MCF 10A (cell line): Measurements from ENCODE around the gene SLAMF9. TPM values are rescaled to one million over a fixed set of nuclear protein-coding genes. Genes with fewer than 3 reads are reported as not detected.

ENCODE experiments used
- BruUV-seq: library from RNA; stranded (reverse); fragments of 400-500 nt; replicated peaks from 2 replicates; lab custom pipeline; 2021; lab: Mats Ljungman, UMichigan
- CTCF ChIA-PET: fragments of 300-600 bp; sonication (Branson Sonifier 250); formaldehyde crosslinking; extraction: SDS; loops from one replicate; lab custom pipeline; 2021; ENCODE audit warnings: antibody characterized with exemption, inconsistent platforms; lab: Yijun Ruan, JAX
- POLR2A ChIA-PET: fragments of 300-600, 350-650 bp; sonication (Branson Sonifier 250); formaldehyde crosslinking; extraction: SDS; loops from one replicate; lab custom pipeline; 2020; ENCODE audit warnings: antibody characterized with exemption, inconsistent platforms; lab: Yijun Ruan, JAX
- DNase-seq: peaks from one replicate; pipeline ENCODE4 v3.0.0-alpha.2; 2018; ENCODE audit not compliant: unreplicated experiment
- H3K27ac Mint-ChIP-seq: one replicate; pipeline ENCODE4 v1.8.0; 2022; ENCODE audit warnings: mild to moderate bottlenecking, low read depth, mixed read lengths; ENCODE audit not compliant: unreplicated experiment
- H3K27me3 Mint-ChIP-seq: one replicate; pipeline ENCODE4 v1.8.0; 2022; ENCODE audit warnings: mixed read lengths; ENCODE audit not compliant: insufficient read depth, unreplicated experiment
- H3K36me3 Mint-ChIP-seq: one replicate; pipeline ENCODE4 v1.8.0; 2022; ENCODE audit warnings: mild to moderate bottlenecking, moderate library complexity, mixed read lengths; ENCODE audit not compliant: insufficient read depth, unreplicated experiment
- H3K4me1 Mint-ChIP-seq: one replicate; pipeline ENCODE4 v1.8.0; 2022; ENCODE audit warnings: mixed read lengths; ENCODE audit not compliant: insufficient read depth, unreplicated experiment
- H3K4me3 Mint-ChIP-seq: one replicate; pipeline ENCODE4 v1.8.0; 2022; ENCODE audit warnings: mild to moderate bottlenecking, moderate library complexity, mixed read lengths; ENCODE audit not compliant: unreplicated experiment
- H3K9me3 Mint-ChIP-seq: one replicate; pipeline ENCODE4 v1.8.0; 2022; ENCODE audit warnings: mixed read lengths; ENCODE audit not compliant: unreplicated experiment
- intact Hi-C: fragments of 100-400 bp; cut with micrococcal nuclease; formaldehyde crosslinking; loops from 2 replicates; pipeline ENCODE4 v1.14.1; 2022
- total RNA-seq: library from RNA; stranded (reverse); gene quantifications from 2 replicates; pipeline ENCODE4 v1.2.3, GENCODE V29; 2022
- TF ChIP-seq, protein P1 (sequence below): fragments of 200-600 bp; IDR thresholded peaks from one replicate; pipeline ENCODE4 v1.8.0; 2022; ENCODE audit warnings: antibody characterized with exemption, mild to moderate bottlenecking; ENCODE audit not compliant: unreplicated experiment

SLAMF9 gene
- total RNA-seq, 1 experiment from 2014 or later, result not detected

DNA sequence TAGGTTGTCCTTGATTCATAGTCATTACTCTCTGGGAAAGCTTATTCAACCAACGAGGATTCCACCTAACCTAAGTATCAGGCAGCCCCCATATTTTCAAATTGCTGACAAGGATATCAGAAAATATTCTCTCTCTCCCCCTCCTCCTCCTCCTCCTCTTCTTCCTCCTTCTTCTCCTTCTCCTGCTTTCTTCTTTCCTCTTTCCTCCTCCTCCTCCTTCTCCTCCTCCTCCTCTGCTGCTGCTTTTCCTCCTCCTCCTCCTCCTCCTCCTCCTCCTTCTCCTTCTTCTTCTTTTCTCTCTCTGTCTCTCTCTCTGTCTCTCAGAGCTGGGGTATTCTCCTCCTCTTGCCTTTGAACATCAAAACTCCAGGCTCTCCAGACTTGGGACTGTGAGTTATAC, 6.1 kb downstream of the SLAMF9 start:
- Mint-ChIP-seq H3K27me3 (no peaks in the 10 kb centered on the region), H3K36me3 (no peaks in the 10 kb centered on the region), H3K27ac (no peak overlapping the region), H3K4me1 (peaks cover 45% of the 10 kb centered on the region), H3K9me3 (no peaks in the 10 kb centered on the region), H3K4me3 (no peak overlapping the region)
- ChIA-PET POLR2A (interaction anchor here (0.7 to 2.7 kb wide), 5 partner anchors 9 to 106 kb away, joined by 3 to 25 read pairs (median 11); no protein-coding TSS in a partner anchor), CTCF (interaction anchor here (0.6 to 52.4 kb wide), 5 partner anchors 13 to 1385 kb away, joined by 3 to 1675 read pairs (median 5); no protein-coding TSS in a partner anchor)
- intact Hi-C loops, result no loop called here
- DNase-seq, result no peak
- BruUV-seq, result no TSS peak
- TF ChIP-seq, protein P1, sequence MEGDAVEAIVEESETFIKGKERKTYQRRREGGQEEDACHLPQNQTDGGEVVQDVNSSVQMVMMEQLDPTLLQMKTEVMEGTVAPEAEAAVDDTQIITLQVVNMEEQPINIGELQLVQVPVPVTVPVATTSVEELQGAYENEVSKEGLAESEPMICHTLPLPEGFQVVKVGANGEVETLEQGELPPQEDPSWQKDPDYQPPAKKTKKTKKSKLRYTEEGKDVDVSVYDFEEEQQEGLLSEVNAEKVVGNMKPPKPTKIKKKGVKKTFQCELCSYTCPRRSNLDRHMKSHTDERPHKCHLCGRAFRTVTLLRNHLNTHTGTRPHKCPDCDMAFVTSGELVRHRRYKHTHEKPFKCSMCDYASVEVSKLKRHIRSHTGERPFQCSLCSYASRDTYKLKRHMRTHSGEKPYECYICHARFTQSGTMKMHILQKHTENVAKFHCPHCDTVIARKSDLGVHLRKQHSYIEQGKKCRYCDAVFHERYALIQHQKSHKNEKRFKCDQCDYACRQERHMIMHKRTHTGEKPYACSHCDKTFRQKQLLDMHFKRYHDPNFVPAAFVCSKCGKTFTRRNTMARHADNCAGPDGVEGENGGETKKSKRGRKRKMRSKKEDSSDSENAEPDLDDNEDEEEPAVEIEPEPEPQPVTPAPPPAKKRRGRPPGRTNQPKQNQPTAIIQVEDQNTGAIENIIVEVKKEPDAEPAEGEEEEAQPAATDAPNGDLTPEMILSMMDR, result no peak

DNA sequence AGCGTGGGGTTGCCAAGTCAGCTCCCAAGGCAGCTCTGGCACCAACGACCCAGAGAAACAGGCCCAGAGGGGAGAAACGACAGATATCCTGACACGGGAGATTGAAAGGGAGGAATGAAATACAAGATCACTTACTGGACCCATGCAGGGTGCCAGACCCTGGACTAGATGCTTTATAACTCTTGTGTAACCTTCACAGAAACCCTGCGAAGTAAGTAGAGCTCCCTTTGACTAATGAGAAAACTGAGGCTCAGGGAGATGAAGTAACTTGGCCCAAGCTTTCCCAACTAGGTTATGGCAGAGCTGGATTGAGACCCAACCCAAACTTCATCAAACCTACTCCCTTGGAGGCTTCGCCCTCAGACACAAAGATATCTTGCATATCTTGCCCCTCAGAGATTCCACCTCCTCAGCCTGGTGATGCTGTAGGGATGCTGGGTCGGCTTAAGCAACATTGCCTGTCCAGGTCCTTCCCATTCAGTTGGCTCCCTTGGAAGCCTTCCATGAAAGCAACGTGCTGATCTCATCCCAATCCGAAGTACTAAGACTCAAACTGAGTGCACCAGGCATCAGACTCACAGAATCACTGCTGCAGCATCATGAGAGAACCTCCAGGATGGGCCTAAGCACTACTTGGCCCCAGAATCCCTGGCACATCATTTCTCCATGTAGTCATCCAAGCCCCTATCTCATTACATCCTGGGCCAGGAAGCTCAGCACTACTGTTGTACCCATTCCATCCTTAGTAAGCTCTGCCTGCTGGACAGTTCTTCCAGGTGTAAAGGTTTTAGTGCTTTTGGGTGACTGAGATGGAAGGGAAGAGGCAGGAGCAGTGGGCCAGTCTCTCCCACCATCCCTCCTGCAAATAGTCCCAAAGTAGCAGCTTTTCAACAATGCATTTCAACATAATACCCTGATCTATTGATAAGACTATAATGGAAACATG, 7.5 kb downstream of the SLAMF9 start:
- BruUV-seq, result no TSS peak
- Mint-ChIP-seq H3K27ac (no peak overlapping the region), H3K9me3 (no peaks in the 10 kb centered on the region)

DNA sequence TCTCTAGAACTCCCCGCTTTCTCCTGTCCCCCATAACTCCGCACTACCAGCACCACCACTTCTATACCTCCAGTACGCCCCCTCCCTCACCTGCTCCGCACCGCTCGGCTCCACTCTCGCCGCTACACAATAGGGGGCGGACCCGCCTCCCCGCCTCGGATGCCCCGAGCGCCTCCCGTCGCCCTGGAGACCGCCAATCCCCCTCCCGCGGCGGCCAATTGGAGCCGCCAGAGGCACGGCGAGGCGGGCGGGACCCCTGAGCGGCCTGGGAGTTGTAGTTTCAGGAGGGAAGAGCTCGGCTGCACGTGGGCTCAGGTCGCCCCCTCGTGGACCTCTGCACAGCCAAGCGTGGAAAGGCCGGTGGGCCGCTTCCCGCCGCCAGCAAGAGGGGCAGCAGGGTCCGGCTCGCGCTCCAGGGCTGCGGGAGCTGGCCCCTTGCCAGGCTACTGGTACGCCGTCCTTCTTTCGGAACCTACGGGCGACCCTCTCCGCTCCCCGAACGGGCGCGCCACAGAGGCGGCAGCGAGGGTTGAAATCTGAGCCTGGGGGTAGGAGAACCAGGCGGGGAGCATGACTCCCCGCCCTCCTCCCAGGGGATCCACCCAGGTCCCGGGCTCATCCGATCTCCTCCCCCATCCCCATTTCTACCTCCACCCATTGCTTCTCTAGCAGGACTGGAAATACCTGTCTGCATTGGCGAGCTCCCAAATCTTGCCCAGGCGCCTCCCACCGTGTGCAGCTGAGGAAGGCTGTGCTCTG, 8.4 kb downstream of the SLAMF9 start, which contains the start of gene IGSF9:
TSS of gene IGSF9 (minus strand) at position 131 of the 759 bp plus-strand sequence. CDS start 2,159 bp downstream, outside the sequence.
- peak within 1 kb of the TSS; percentile 69 for H3K4me3 Mint-ChIP-seq

More for the DNA sequence above, 7.5 kb downstream of the SLAMF9 start:
- ChIA-PET POLR2A (interaction anchor here (1.0 to 3.5 kb wide), 6 partner anchors 9 to 84 kb away, joined by 3 to 19 read pairs (median 8); partner anchors contain the start of gene SLAMF9), CTCF (interaction anchor here (0.6 to 52.4 kb wide), 22 partner anchors 9 to 301 kb away, joined by 3 to 1675 read pairs (median 4); partner anchors contain the start of gene TAGLN2)
- Mint-ChIP-seq H3K4me1 (peaks cover 45% of the 10 kb centered on the region), H3K36me3 (no peaks in the 10 kb centered on the region), H3K4me3 (peak overlapping the region; percentile 69), H3K27me3 (no peaks in the 10 kb centered on the region)
- TF ChIP-seq, protein P1, result no peak
- no peak for DNase-seq
- intact Hi-C loops, result no loop called here

More for the DNA sequence above, 8.4 kb downstream of the SLAMF9 start, which contains the start of gene IGSF9:
- Mint-ChIP-seq H3K27ac (no peak within 1 kb of the TSS), H3K36me3 (no peaks in the 10 kb centered on the region), H3K27me3 (no peaks in the 10 kb centered on the region), H3K9me3 (no peaks in the 10 kb centered on the region), H3K4me1 (peaks cover 45% of the 10 kb centered on the region)
- TF ChIP-seq, protein P1, result peak; percentile 37
- ChIA-PET CTCF (interaction anchor here (0.6 to 52.4 kb wide), 22 partner anchors 10 to 302 kb away, joined by 3 to 1675 read pairs (median 4); partner anchors contain the start of gene TAGLN2), POLR2A (interaction anchor here (0.7 to 3.5 kb wide), 9 partner anchors 10 to 85 kb away, joined by 3 to 19 read pairs (median 4); partner anchors contain the start of gene SLAMF9)
- no TSS peak for BruUV-seq
- intact Hi-C loops, result no loop called here
- DNase-seq, result peak; percentile 86
